GM12878 (cell line): ENCODE results near the gene PPIG. TPM values are rescaled to one million over a fixed set of nuclear protein-coding genes. Genes with fewer than 3 reads are reported as not detected.

ENCODE experiments used
- ATAC-seq: fragments of 200-7000 bp; cut with Tn5 transposase; 3 replicates; pipeline ENCODE4 v1.9.1; 2020; ENCODE audit warnings: mild to moderate bottlenecking, moderate library complexity
- BruUV-seq: library from RNA; stranded (reverse); fragments of 400-500 nt; replicated peaks from 2 replicates; lab custom pipeline; 2021; lab: Mats Ljungman, UMichigan
- CTCF ChIA-PET: fragments of 300-600 bp; sonication (Branson Sonifier 250); formaldehyde crosslinking; extraction: SDS; loops from one replicate; lab custom pipeline; 2021; ENCODE audit warnings: inconsistent platforms; lab: Yijun Ruan, JAX
- POLR2A ChIA-PET: fragments of 350-600 bp; formaldehyde crosslinking; extraction: SDS; loops from one replicate; lab custom pipeline; 2021; ENCODE audit warnings: inconsistent platforms; lab: Charles Lee
- RAD21 ChIA-PET: fragments of 300-600 bp; sonication (Branson Sonifier 250); formaldehyde crosslinking; loops from one replicate; lab custom pipeline; 2023; ENCODE audit warnings: antibody characterized with exemption; ENCODE audit not compliant: unreplicated experiment; lab: Charles Lee
- SMC1A ChIA-PET: fragments of 300-600 bp; sonication (Branson Sonifier 250); formaldehyde crosslinking; loops from one replicate; lab custom pipeline; 2023; ENCODE audit not compliant: unreplicated experiment, uncharacterized antibody; lab: Charles Lee
- DNase-seq: peaks from one replicate; pipeline ENCODE4 v3.0.0-alpha.2; 2011; ENCODE audit warnings: low read depth, low spot score
- FAIRE-seq: peaks from 3 replicates; lab custom pipeline; 2011; peaks lifted over from hg19 to GRCh38; lab: Jason Lieb, UNC
- H2AFZ ChIP-seq: 2 replicates; pipeline ENCODE4 v1.6.0; 2011; ENCODE audit warnings: low read depth, low read length, control low read depth; ENCODE audit not compliant: control insufficient read depth
- H3K27ac ChIP-seq: 2 replicates; pipeline ENCODE4 v1.5.1; 2011; ENCODE audit warnings: control low read depth; ENCODE audit not compliant: control insufficient read depth, insufficient read depth
- H3K27me3 ChIP-seq, 2 experiments: replicated peaks in 1 of 2; 2 replicates each; pipeline versions ENCODE4 v1.6.0 to v1.6.1; 2011; ENCODE audit warnings: low read length in 1 of 2; ENCODE audit not compliant: control insufficient read depth in 2 of 2, insufficient read depth in 2 of 2
- H3K36me3 ChIP-seq, 2 experiments: 2 replicates each; pipeline ENCODE4 v1.5.1; 2011; ENCODE audit warnings: low read length in 1 of 2; ENCODE audit not compliant: control insufficient read depth in 2 of 2, insufficient read depth in 2 of 2
- H3K4me1 ChIP-seq: 2 replicates; pipeline ENCODE4 v1.6.1; 2011; ENCODE audit warnings: mild to moderate bottlenecking, low read length, moderate library complexity, mixed read lengths; ENCODE audit not compliant: control insufficient read depth, insufficient read depth
- H3K4me2 ChIP-seq: 2 replicates; pipeline ENCODE4 v1.6.0; 2011; ENCODE audit warnings: control low read depth; ENCODE audit not compliant: control insufficient read depth, insufficient read depth
- H3K4me3 ChIP-seq: fragments of 200-600 bp; sonication (generic); 2 replicates; pipeline ENCODE4 v1.5.1; 2016
- H3K79me2 ChIP-seq: 2 replicates; pipeline ENCODE4 v1.6.0; 2011; ENCODE audit warnings: low read length; ENCODE audit not compliant: control insufficient read depth, insufficient read depth
- H3K9ac ChIP-seq: 2 replicates; pipeline ENCODE4 v1.8.0; 2011; ENCODE audit warnings: low read length, control low read depth, mixed read lengths; ENCODE audit not compliant: control insufficient read depth, insufficient read depth
- H3K9me3 ChIP-seq: replicated peaks from 3 replicates; pipeline ENCODE4 v1.5.1; 2011; ENCODE audit warnings: mild to moderate bottlenecking, low read length; ENCODE audit not compliant: control insufficient read depth, insufficient read depth
- H4K20me1 ChIP-seq: 2 replicates; pipeline ENCODE4 v1.6.0; 2011; ENCODE audit not compliant: control insufficient read depth, insufficient read depth
- MYC ChIP-seq: IDR thresholded peaks from 2 replicates; pipeline ENCODE4 v1.6.1; 2011; ENCODE audit warnings: mild to moderate bottlenecking, low read length, moderate library complexity, inconsistent platforms; ENCODE audit not compliant: insufficient read depth, insufficient replicate concordance, insufficient read length, severe bottlenecking
- ZNF217 ChIP-seq: fragments of 450-650 bp; IDR thresholded peaks from 2 replicates; pipeline ENCODE4 v1.6.1; 2017; ENCODE audit warnings: antibody characterized with exemption, mild to moderate bottlenecking
- WGBS: methylation state at CpG from one replicate; pipeline ENCODE4 v1.1.6; 2016; ENCODE audit warnings: low lambda C conversion rate; ENCODE audit not compliant: insufficient replicate concordance, insufficient coverage; ENCODE audit errors: missing lambda C conversion rate; 5-methylcytosine and 5-hydroxymethylcytosine counted together
- in situ Hi-C: fragments of 300-500 bp; cut with MboI; formaldehyde crosslinking; loops from 9 replicates; pipeline ENCODE4 v1.14.3; 2018; ENCODE audit warnings: mixed read lengths
- intact Hi-C: fragments of 100-400 bp; cut with micrococcal nuclease; formaldehyde crosslinking; loops from one replicate; pipeline ENCODE4 v1.14.2; 2022; ENCODE audit not compliant: unreplicated experiment
- polyA plus RNA-seq, 11 experiments: library from polyadenylated mRNA; depleted of rRNA in 4 of 11; unstranded in 6 of 11; stranded (reverse) in 5 of 11; fragments of >200 nt; fragmentation: Nextera tagmentation in 4 of 11; fragmentation: Illumina TruSeq in 1 of 11; extraction: Ambion mirVana in 4 of 11; extraction: Trizol in 1 of 11; gene quantifications; 1 replicate in 1 of 11; 2 replicates in 10 of 11; pipeline versions ENCODE4 v1.2.1 to v1.2.3, GENCODE V29; 2011 to 2016; ENCODE audit warnings: inconsistent platforms in 2 of 11, missing spikeins in 2 of 11, low read depth in 1 of 11
- total RNA-seq, 4 experiments: library from RNA; depleted of rRNA in 3 of 4; stranded (reverse); fragments of >200 nt in 3 of 4; fragmentation: Illumina TruSeq in 1 of 4; extraction: Trizol in 1 of 4; gene quantifications; 2 replicates each; pipeline versions ENCODE4 v1.2.1 to v1.2.3, GENCODE V29; 2013 to 2021
- TF ChIP-seq, protein P1 (sequence below): fragments of 450-650 bp; IDR thresholded peaks from 2 replicates; pipeline ENCODE4 v1.6.1; 2017; ENCODE audit warnings: mild to moderate bottlenecking, moderate library complexity

Gene PPIG
- total and polyA plus RNA-seq, 10 of the 15 experiments (the other 5 are each of a cell fraction or from before 2014, with no cell fraction given) = 22.3 to 147 (median 95.2) TPM

DNA sequence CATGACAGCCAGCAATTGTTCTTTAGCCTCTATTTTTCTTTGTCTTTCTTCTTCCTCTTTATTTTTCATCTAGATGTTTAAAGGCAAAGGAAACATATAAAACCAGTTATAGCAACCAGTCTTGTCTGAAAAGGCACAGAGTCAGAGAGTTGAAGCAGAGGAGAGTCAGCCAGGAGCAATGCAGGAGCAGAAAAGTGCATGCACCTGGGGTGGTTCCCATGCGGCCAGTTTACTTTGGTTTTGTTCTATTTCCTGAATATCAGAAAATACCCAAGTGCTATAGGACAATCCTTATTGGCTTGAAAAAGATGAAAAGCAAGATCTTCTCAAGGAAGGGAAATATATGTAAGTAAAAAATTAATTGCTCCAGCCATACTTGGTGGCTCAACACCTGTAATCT is 65.1 kb downstream of the PPIG start:
- no peak for ATAC-seq
- WGBS = 64% methylated on average over 1 of the region's 1 CpG
- no TSS peak for BruUV-seq

More for the DNA sequence above, 65.1 kb downstream of the PPIG start:
- no peak for TF ChIP-seq ZNF217
- TF ChIP-seq, protein P1, sequence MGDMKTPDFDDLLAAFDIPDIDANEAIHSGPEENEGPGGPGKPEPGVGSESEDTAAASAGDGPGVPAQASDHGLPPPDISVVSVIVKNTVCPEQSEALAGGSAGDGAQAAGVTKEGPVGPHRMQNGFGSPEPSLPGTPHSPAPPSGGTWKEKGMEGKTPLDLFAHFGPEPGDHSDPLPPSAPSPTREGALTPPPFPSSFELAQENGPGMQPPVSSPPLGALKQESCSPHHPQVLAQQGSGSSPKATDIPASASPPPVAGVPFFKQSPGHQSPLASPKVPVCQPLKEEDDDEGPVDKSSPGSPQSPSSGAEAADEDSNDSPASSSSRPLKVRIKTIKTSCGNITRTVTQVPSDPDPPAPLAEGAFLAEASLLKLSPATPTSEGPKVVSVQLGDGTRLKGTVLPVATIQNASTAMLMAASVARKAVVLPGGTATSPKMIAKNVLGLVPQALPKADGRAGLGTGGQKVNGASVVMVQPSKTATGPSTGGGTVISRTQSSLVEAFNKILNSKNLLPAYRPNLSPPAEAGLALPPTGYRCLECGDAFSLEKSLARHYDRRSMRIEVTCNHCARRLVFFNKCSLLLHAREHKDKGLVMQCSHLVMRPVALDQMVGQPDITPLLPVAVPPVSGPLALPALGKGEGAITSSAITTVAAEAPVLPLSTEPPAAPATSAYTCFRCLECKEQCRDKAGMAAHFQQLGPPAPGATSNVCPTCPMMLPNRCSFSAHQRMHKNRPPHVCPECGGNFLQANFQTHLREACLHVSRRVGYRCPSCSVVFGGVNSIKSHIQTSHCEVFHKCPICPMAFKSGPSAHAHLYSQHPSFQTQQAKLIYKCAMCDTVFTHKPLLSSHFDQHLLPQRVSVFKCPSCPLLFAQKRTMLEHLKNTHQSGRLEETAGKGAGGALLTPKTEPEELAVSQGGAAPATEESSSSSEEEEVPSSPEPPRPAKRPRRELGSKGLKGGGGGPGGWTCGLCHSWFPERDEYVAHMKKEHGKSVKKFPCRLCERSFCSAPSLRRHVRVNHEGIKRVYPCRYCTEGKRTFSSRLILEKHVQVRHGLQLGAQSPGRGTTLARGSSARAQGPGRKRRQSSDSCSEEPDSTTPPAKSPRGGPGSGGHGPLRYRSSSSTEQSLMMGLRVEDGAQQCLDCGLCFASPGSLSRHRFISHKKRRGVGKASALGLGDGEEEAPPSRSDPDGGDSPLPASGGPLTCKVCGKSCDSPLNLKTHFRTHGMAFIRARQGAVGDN = no peak
- no peak for TF ChIP-seq MYC
- in situ Hi-C loops = no loop called here
- H2AFZ ChIP-seq = no peak overlapping the region
- no peaks in the 10 kb centered on the region for H4K20me1 ChIP-seq
- H3K9me3 ChIP-seq = no peaks in the 10 kb centered on the region
- no peak overlapping the region for H3K4me2 ChIP-seq
- H3K79me2 ChIP-seq = no peaks in the 10 kb centered on the region
- ChIA-PET RAD21 (no interaction called here), SMC1A (no interaction called here), POLR2A (interaction anchor here (0.6 kb wide), 1 partner anchor 56 kb away, joined by 3 read pairs; no protein-coding TSS in a partner anchor), CTCF (no interaction called here)
- H3K4me3 ChIP-seq = no peak overlapping the region
- H3K9ac ChIP-seq = no peak overlapping the region
- no peak for FAIRE-seq
- H3K27me3 ChIP-seq = no peaks in the 10 kb centered on the region
- no peaks in the 10 kb centered on the region for H3K36me3 ChIP-seq
- intact Hi-C loops = no loop called here
- H3K27ac ChIP-seq = no peak overlapping the region
- H3K4me1 ChIP-seq = no peaks in the 10 kb centered on the region
- no peak for DNase-seq
